Nucleus accumbens (tissue), 56 donors: ENCODE results near the gene CFL1.

Experiments
- DNase-seq, 56 donors: peaks; one replicate each; lab custom pipeline; 2025; lab: John Stamatoyannopoulos, UW

The CFL1 gene

GRCh38 chr11:65870706-65871681 is 13.0 kb upstream of the CFL1 start:
- no peak for DNase-seq

- no peak for DNase-seq
These were observed 12.3 kb upstream of the CFL1 start for GRCh38 chr11:65870307-65870658.

- no peak for DNase-seq
These were observed 11.8 kb upstream of the CFL1 start for GRCh38 chr11:65869643-65870306.

GRCh38 chr11:65868907-65869306 is 10.9 kb upstream of the CFL1 start:
- DNase-seq, result no peak

GRCh38 chr11:65868076-65868667 is 10.2 kb upstream of the CFL1 start:
- DNase-seq, result peak in 10 of 56 donors; percentile 14 to 56 (median 25)

GRCh38 chr11:65867284-65868071 is 9.5 kb upstream of the CFL1 start:
- no peak for DNase-seq

GRCh38 chr11:65866509-65867283 is 8.7 kb upstream of the CFL1 start:
- DNase-seq, result no peak

- no peak for DNase-seq
These were observed 7.7 kb upstream of the CFL1 start for GRCh38 chr11:65865550-65866172.

- DNase-seq, result no peak
These were observed 6.9 kb upstream of the CFL1 start for GRCh38 chr11:65864706-65865471.

- DNase-seq, result no peak
These were observed 6.1 kb upstream of the CFL1 start for GRCh38 chr11:65863889-65864705.

GRCh38 chr11:65862941-65863888 is 5.2 kb upstream of the CFL1 start:
- no peak for DNase-seq

GRCh38 chr11:65862191-65862735 is 4.3 kb upstream of the CFL1 start:
- DNase-seq, result no peak

GRCh38 chr11:65861533-65862183 is 3.7 kb upstream of the CFL1 start:
- DNase-seq, result no peak

- no peak for DNase-seq
These were observed 3.2 kb upstream of the CFL1 start for GRCh38 chr11:65861165-65861505.

- peak; percentile 53 to 95 (median 87) for DNase-seq
These were observed 2.5 kb upstream of the CFL1 start, which contains the start of gene MUS81 for GRCh38 chr11:65860278-65861164. Gene MUS81, plus strand, starts transcription at chr11:65860433. Its CDS starts 321 bp downstream, at chr11:65860754.
